ENCODE measurements around the gene USP32. TPM values are rescaled to one million over a fixed set of nuclear protein-coding genes. Genes with fewer than 3 reads are reported as not detected.

The USP32 gene
- polyA plus RNA-seq, 2 donors, result 9.5 to 16.1 TPM

GRCh38 chr17:60363700-60364405, 28.1 kb downstream of the USP32 start:
- 92 to 96% methylated on average over 3 of the region's 3 CpGs for WGBS, 2 donors
- H3K4me3 ChIP-seq (ENCODE audit: low read depth in 1 of 2, low read length in 2 of 2), result no peak overlapping the region
- H3K4me1 ChIP-seq (ENCODE audit: control insufficient read depth in 2 of 2, insufficient read depth in 2 of 2, low read length in 1 of 2), result peaks cover 0 to 4% of the 10 kb centered on the region in 2 donors
- no peak overlapping the region for H3K27ac ChIP-seq (ENCODE audit: low read depth in 2 of 2, low read length in 1 of 2)
- no peaks in the 10 kb centered on the region for H3K36me3 ChIP-seq (ENCODE audit: control insufficient read depth in 2 of 2, insufficient read depth in 2 of 2, low read length in 1 of 2)
- no peaks in the 10 kb centered on the region for H3K27me3 ChIP-seq (ENCODE audit: control insufficient read depth in 1 of 2, insufficient read depth in 2 of 2, low read length in 2 of 2)
- H3K9me3 ChIP-seq (ENCODE audit: control insufficient read depth in 2 of 2, insufficient read depth in 1 of 2, low read depth in 1 of 2, low read length in 1 of 2), result no peaks in the 10 kb centered on the region

GRCh38 chr17:60362329-60362728, 29.6 kb downstream of the USP32 start:
- H3K4me3 ChIP-seq (ENCODE audit: low read depth in 1 of 2, low read length in 2 of 2), result no peak overlapping the region
- H3K4me1 ChIP-seq (ENCODE audit: control insufficient read depth in 2 of 2, insufficient read depth in 2 of 2, low read length in 1 of 2), result peaks cover 0 to 3% of the 10 kb centered on the region in 2 donors
- no peaks in the 10 kb centered on the region for H3K36me3 ChIP-seq (ENCODE audit: control insufficient read depth in 2 of 2, insufficient read depth in 2 of 2, low read length in 1 of 2)
- H3K27ac ChIP-seq (ENCODE audit: low read depth in 2 of 2, low read length in 1 of 2), result no peak overlapping the region
- no peaks in the 10 kb centered on the region for H3K27me3 ChIP-seq (ENCODE audit: control insufficient read depth in 1 of 2, insufficient read depth in 2 of 2, low read length in 2 of 2)
- 64 to 68% methylated on average over 4 of the region's 4 CpGs for WGBS, 2 donors
- H3K9me3 ChIP-seq (ENCODE audit: control insufficient read depth in 2 of 2, insufficient read depth in 1 of 2, low read depth in 1 of 2, low read length in 1 of 2), result no peaks in the 10 kb centered on the region

- 90 to 93% methylated on average over 2 of the region's 2 CpGs for WGBS, 2 donors
- Histone ChIP-seq H3K27ac (ENCODE audit: low read depth in 2 of 2, low read length in 1 of 2) (no peak overlapping the region), H3K4me1 (ENCODE audit: control insufficient read depth in 2 of 2, insufficient read depth in 2 of 2, low read length in 1 of 2) (no peaks in the 10 kb centered on the region), H3K9me3 (ENCODE audit: control insufficient read depth in 2 of 2, insufficient read depth in 1 of 2, low read depth in 1 of 2, low read length in 1 of 2) (no peaks in the 10 kb centered on the region), H3K36me3 (ENCODE audit: control insufficient read depth in 2 of 2, insufficient read depth in 2 of 2, low read length in 1 of 2) (no peaks in the 10 kb centered on the region), H3K4me3 (ENCODE audit: low read depth in 1 of 2, low read length in 2 of 2) (no peak overlapping the region), H3K27me3 (ENCODE audit: control insufficient read depth in 1 of 2, insufficient read depth in 2 of 2, low read length in 2 of 2) (no peaks in the 10 kb centered on the region)
Measured at GRCh38 chr17:60361889-60362288, 30.0 kb downstream of the USP32 start.

GRCh38 chr17:60359415-60359814, 32.5 kb downstream of the USP32 start:
- H3K36me3 ChIP-seq (ENCODE audit: control insufficient read depth in 2 of 2, insufficient read depth in 2 of 2, low read length in 1 of 2), result no peaks in the 10 kb centered on the region
- H3K9me3 ChIP-seq (ENCODE audit: control insufficient read depth in 2 of 2, insufficient read depth in 1 of 2, low read depth in 1 of 2, low read length in 1 of 2), result no peaks in the 10 kb centered on the region
- H3K4me3 ChIP-seq (ENCODE audit: low read depth in 1 of 2, low read length in 2 of 2), result no peak overlapping the region
- no peaks in the 10 kb centered on the region for H3K4me1 ChIP-seq (ENCODE audit: control insufficient read depth in 2 of 2, insufficient read depth in 2 of 2, low read length in 1 of 2)
- H3K27me3 ChIP-seq (ENCODE audit: control insufficient read depth in 1 of 2, insufficient read depth in 2 of 2, low read length in 2 of 2), result no peaks in the 10 kb centered on the region
- no peak overlapping the region for H3K27ac ChIP-seq (ENCODE audit: low read depth in 2 of 2, low read length in 1 of 2)

- no peaks in the 10 kb centered on the region for H3K9me3 ChIP-seq (ENCODE audit: control insufficient read depth in 2 of 2, insufficient read depth in 1 of 2, low read depth in 1 of 2, low read length in 1 of 2)
Measured at GRCh38 chr17:60358606-60359225, 33.2 kb downstream of the USP32 start.

GRCh38 chr17:60356940-60357339, 35.0 kb downstream of the USP32 start:
- 61 to 63% methylated on average over 1 of the region's 1 CpG for WGBS, 2 donors
- no peaks in the 10 kb centered on the region for H3K27me3 ChIP-seq (ENCODE audit: control insufficient read depth in 1 of 2, insufficient read depth in 2 of 2, low read length in 2 of 2)
- no peaks in the 10 kb centered on the region for H3K9me3 ChIP-seq (ENCODE audit: control insufficient read depth in 2 of 2, insufficient read depth in 1 of 2, low read depth in 1 of 2, low read length in 1 of 2)
- H3K4me3 ChIP-seq (ENCODE audit: low read depth in 1 of 2, low read length in 2 of 2), result no peak overlapping the region
- no peak overlapping the region for H3K27ac ChIP-seq (ENCODE audit: low read depth in 2 of 2, low read length in 1 of 2)
- no peaks in the 10 kb centered on the region for H3K36me3 ChIP-seq (ENCODE audit: control insufficient read depth in 2 of 2, insufficient read depth in 2 of 2, low read length in 1 of 2)
- H3K4me1 ChIP-seq (ENCODE audit: control insufficient read depth in 2 of 2, insufficient read depth in 2 of 2, low read length in 1 of 2), result no peaks in the 10 kb centered on the region

More at GRCh38 chr17:60358606-60359225, 33.2 kb downstream of the USP32 start:
- Histone ChIP-seq H3K36me3 (ENCODE audit: control insufficient read depth in 2 of 2, insufficient read depth in 2 of 2, low read length in 1 of 2) (no peaks in the 10 kb centered on the region), H3K27ac (ENCODE audit: low read depth in 2 of 2, low read length in 1 of 2) (no peak overlapping the region), H3K27me3 (ENCODE audit: control insufficient read depth in 1 of 2, insufficient read depth in 2 of 2, low read length in 2 of 2) (no peaks in the 10 kb centered on the region), H3K4me3 (ENCODE audit: low read depth in 1 of 2, low read length in 2 of 2) (no peak overlapping the region), H3K4me1 (ENCODE audit: control insufficient read depth in 2 of 2, insufficient read depth in 2 of 2, low read length in 1 of 2) (no peaks in the 10 kb centered on the region)
- 79 to 83% methylated on average over 3 of the region's 3 CpGs for WGBS, 2 donors

- no peaks in the 10 kb centered on the region for H3K27me3 ChIP-seq (ENCODE audit: control insufficient read depth in 1 of 2, insufficient read depth in 2 of 2, low read length in 2 of 2)
- H3K4me3 ChIP-seq (ENCODE audit: low read depth in 1 of 2, low read length in 2 of 2), result no peak overlapping the region
- H3K36me3 ChIP-seq (ENCODE audit: control insufficient read depth in 2 of 2, insufficient read depth in 2 of 2, low read length in 1 of 2), result no peaks in the 10 kb centered on the region
- no peak overlapping the region for H3K27ac ChIP-seq (ENCODE audit: low read depth in 2 of 2, low read length in 1 of 2)
- no peaks in the 10 kb centered on the region for H3K4me1 ChIP-seq (ENCODE audit: control insufficient read depth in 2 of 2, insufficient read depth in 2 of 2, low read length in 1 of 2)
- no peaks in the 10 kb centered on the region for H3K9me3 ChIP-seq (ENCODE audit: control insufficient read depth in 2 of 2, insufficient read depth in 1 of 2, low read depth in 1 of 2, low read length in 1 of 2)
- WGBS, 2 donors, result 81 to 89% methylated on average over 4 of the region's 4 CpGs
Measured at GRCh38 chr17:60355663-60356594, 36.0 kb downstream of the USP32 start.

- no peaks in the 10 kb centered on the region for H3K27me3 ChIP-seq (ENCODE audit: control insufficient read depth in 1 of 2, insufficient read depth in 2 of 2, low read length in 2 of 2)
- H3K27ac ChIP-seq (ENCODE audit: low read depth in 2 of 2, low read length in 1 of 2), result no peak overlapping the region
- H3K4me3 ChIP-seq (ENCODE audit: low read depth in 1 of 2, low read length in 2 of 2), result no peak overlapping the region
- no peaks in the 10 kb centered on the region for H3K4me1 ChIP-seq (ENCODE audit: control insufficient read depth in 2 of 2, insufficient read depth in 2 of 2, low read length in 1 of 2)
- no peaks in the 10 kb centered on the region for H3K9me3 ChIP-seq (ENCODE audit: control insufficient read depth in 2 of 2, insufficient read depth in 1 of 2, low read depth in 1 of 2, low read length in 1 of 2)
- 23 to 38% methylated on average over 1 of the region's 1 CpG for WGBS, 2 donors
- no peaks in the 10 kb centered on the region for H3K36me3 ChIP-seq (ENCODE audit: control insufficient read depth in 2 of 2, insufficient read depth in 2 of 2, low read length in 1 of 2)
Measured at GRCh38 chr17:60354223-60354622, 37.7 kb downstream of the USP32 start.

- no peaks in the 10 kb centered on the region for H3K27me3 ChIP-seq (ENCODE audit: control insufficient read depth in 1 of 2, insufficient read depth in 2 of 2, low read length in 2 of 2)
- H3K4me1 ChIP-seq (ENCODE audit: control insufficient read depth in 2 of 2, insufficient read depth in 2 of 2, low read length in 1 of 2), result no peaks in the 10 kb centered on the region
- no peak overlapping the region for H3K27ac ChIP-seq (ENCODE audit: low read depth in 2 of 2, low read length in 1 of 2)
- no peaks in the 10 kb centered on the region for H3K9me3 ChIP-seq (ENCODE audit: control insufficient read depth in 2 of 2, insufficient read depth in 1 of 2, low read depth in 1 of 2, low read length in 1 of 2)
- 89 to 94% methylated on average over 4 of the region's 4 CpGs for WGBS, 2 donors
- no peaks in the 10 kb centered on the region for H3K36me3 ChIP-seq (ENCODE audit: control insufficient read depth in 2 of 2, insufficient read depth in 2 of 2, low read length in 1 of 2)
- H3K4me3 ChIP-seq (ENCODE audit: low read depth in 1 of 2, low read length in 2 of 2), result no peak overlapping the region
Measured at GRCh38 chr17:60353773-60354172, 38.2 kb downstream of the USP32 start.

Measured in esophagus (tissue), 2 donors.